Activated CD8-positive, alpha-beta memory T cell treated with anti-CD3 and anti-CD28 coated beads, Interleukin-2, amount 50 U/mL, for 4 hours (primary cell): ENCODE measurements around the gene AARSD1.
"Not testable (repeated sequence)": the region's sequence is repeated elsewhere in the genome, so short reads cannot be mapped to it uniquely, and the experiment has no call there.

Experiments used
- DNase-seq: peaks from one replicate; pipeline ENCODE4 v3.0.0-alpha.2; 2020

Gene AARSD1

GRCh38 chr17:42920106-42920900 is 44.0 kb downstream of the AARSD1 start:
- no peak for DNase-seq

GRCh38 chr17:42919522-42920077 is 44.7 kb downstream of the AARSD1 start:
- not testable (repeated sequence) for DNase-seq

DNA sequence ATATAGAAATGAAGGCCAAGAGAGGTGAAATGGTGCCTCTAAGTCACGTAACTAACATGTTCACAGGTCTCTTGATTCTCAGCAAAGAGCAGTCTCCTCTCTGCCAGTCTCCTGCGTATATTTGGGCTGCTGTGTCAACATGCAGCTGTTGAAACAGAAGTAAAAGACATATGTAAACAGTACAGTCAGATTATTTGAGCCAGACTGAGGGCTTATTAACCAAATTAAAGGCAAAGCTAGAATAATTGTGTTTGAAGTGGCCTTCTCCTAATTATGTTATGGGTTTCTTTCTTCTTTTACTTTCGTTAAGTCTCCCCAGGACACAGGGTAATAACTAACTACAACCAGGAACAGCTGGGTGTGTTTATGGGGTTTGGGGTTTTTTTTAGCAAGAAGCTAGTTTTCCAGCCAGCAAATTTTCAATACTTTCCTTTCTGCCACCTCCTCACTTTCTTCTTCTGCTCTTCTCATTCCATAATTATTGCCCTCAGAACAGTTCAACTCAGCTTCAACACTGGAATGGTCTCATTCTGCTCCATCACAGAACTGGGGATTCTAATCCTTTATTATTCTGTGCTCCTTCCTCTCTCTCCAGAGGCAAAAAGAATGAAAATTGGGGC is 45.2 kb downstream of the AARSD1 start:
- DNase-seq: no peak

DNA sequence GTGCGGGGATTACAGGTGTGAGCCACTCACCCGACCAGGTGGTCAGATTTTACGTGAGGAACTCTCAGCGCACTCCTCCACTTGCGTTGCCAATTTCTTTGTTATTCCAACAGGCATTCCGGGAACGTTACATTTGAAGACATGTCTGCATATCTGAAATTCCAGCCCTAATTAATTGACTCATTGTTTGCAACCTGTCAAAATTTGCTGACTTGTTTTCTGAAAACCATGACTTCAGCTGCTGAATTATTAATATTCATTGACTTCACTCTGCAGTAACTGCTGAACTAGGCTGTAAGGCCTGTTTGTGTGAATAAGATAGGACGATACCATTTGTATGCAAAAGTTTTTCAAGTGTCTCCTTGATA is 47.0 kb downstream of the AARSD1 start:
- no peak for DNase-seq

DNA sequence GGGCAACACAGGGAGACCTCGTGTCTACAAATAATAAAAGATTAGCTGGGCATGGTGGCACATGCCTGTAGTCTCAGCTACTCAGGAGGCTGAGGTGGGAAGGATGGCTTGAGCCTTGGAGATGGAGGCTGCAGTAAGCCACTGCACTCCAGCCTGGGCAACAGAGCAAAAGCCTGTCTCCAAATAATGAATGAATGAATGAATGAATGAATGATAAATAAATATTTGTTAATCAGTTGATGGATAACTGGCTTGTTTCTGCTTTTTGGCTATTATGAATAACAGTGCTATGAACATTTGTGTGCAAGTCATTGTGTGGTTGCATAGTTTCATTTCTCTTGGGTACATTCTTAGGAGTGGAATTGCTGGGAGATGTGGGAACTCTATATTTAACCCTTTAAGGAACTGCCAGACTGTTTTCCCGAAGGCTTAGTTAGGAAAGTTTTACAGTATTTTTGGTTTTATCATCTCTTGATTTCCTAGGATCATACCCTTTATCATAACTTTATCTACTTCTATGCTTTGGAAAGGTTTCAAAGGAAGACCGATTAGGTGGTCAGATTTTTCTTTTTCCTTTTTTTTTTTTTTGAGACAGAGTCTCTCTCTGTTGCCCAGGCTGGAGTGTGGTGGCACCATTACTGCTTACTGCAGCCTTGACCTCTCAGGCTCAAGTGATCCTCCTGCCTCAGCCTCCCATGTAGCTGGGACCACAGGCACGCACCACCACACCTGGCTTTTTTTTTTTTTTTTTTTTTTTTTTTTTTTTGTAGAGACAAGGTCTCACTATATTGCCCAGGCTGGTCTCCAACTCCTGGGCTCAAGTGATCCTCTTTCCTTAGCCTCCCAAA is 47.6 kb downstream of the AARSD1 start:
- not testable (repeated sequence) for DNase-seq

- not testable (repeated sequence) for DNase-seq
Observed at GRCh38 chr17:42915288-42915687, 49.0 kb downstream of the AARSD1 start.

- DNase-seq: no peak
Observed at GRCh38 chr17:42913981-42914617, 50.2 kb downstream of the AARSD1 start.

DNA sequence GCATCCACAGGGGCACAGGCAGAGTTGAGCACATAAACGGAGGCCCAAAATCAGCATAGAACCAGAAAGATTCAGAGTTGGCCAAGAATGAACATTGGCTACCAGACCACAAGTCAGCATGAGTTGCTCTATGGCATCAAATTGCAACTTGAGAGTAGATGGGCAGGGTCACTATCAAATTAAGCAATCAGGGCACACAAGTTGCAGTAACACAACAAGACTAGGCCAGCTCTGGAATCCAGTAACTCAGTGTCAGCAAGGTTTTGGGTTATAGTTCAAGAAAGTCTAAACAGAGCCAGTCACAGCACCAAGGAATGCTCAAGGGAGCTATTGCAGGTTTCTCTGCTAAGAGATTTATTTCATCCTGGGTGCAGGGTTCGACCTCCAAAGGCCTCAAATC is 50.7 kb downstream of the AARSD1 start:
- no peak for DNase-seq

GRCh38 chr17:42908872-42909700 is 55.2 kb downstream of the AARSD1 start:
- no peak for DNase-seq

DNA sequence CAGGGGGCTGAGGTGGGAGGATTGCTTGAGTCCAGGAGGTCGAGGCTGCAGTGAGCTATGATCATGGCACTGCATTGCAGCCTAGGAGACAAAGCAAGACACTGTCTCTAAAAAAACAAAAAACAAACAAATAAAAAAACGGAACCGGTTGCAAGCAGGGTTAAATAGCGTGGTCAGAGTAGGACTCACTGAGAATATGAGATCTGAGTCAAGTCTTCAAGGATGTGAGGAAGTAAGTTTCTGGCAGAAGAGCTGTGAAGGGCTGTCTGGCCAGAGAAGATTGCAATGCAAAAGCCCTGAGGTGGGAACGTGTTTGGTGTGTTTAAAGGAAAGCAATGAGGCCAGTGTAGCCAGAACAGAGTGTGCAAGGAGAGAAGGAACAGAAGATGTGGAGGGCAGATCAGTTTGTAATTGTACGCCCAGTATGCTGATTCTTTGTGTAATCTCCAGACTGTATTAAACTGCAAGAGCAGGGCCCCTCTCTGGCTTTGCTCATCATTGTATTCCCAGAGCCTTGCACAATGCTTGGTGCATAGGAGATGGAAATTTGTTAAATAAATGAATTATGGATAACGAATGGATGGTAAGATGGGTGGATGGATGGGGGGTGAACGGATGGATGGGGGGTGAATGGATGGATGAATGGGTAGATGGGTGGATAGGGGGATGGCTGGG is 57.3 kb downstream of the AARSD1 start:
- no peak for DNase-seq

DNA sequence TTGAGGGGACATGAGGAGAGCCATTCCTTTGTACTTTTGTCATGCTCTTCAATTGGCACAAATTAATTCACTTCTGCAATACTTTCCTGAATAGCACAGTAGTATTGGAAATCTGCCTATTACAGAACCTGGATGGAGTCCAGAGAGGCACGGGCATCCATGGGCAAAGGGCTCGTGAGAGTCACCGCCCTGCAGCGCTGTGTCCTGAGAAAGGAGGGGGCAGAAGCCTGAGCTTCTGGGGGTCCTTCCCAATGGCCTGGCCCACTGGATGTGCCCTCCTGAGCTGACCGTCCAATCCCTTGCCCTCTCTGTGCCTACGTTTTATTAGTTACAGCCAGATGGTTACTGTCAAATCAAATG is 60.2 kb downstream of the AARSD1 start:
- DNase-seq: no peak

DNA sequence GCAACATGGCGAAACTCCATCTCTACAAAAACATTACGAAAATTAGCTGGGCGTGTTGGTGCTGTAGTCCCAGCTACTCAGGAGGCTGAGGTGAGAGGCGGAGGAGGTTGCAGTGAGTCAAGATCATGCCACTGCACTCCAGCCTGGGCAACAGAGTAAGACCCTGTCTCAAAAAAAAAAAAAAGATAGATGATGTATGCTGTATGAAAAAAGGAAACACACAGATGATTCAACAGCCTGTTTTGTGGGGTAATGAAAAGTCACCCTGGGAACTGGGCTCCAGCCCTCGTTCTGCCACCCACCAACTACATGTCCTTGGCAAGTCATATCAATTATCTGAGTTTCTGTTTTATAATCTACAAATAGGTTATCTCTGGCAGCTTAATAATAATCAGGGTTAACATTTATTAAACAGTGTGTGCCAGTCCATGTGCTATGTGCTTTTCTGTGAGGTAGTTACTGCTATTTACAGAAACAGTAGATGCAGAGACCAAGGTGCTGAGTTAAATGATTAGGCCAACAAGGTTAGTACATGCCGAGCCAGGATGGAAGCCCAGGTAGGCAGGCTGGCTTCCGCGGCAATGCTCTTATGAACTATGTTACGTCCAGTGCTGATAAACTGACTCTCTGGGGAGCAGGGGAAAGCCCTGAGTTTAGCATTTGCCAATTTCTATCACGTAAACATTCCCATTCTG is 62.6 kb downstream of the AARSD1 start:
- DNase-seq: no peak
